Caco-2 (cell line): ENCODE results near the gene FOXJ3. TPM values are rescaled to one million over a fixed set of nuclear protein-coding genes. Genes with fewer than 3 reads are reported as not detected.
A peak's percentile ranks its signal among the peaks of the same experiment; 100 is the strongest.

ENCODE experiments used
- BruUV-seq: library from RNA; stranded (reverse); fragments of 400-500 nt; replicated peaks from 2 replicates; lab custom pipeline; 2021; lab: Mats Ljungman, UMichigan
- CTCF ChIA-PET: fragments of 300-600 bp; sonication (Branson Sonifier 250); formaldehyde crosslinking; loops from one replicate; lab custom pipeline; 2022; ENCODE audit warnings: antibody characterized with exemption; lab: Charles Lee
- POLR2A ChIA-PET: fragments of 300-600 bp; sonication (Branson Sonifier 250); formaldehyde crosslinking; loops from one replicate; lab custom pipeline; 2022; ENCODE audit warnings: antibody characterized with exemption; lab: Charles Lee
- DNase-seq, 2 experiments: peaks; one replicate each; pipeline versions ENCODE4 v3.0.0 to v3.0.0-alpha.2; 2020 to 2022
- H3K27me3 ChIP-seq: replicated peaks from 2 replicates; pipeline ENCODE4 v1.6.0; 2011; ENCODE audit warnings: low read length; ENCODE audit not compliant: control insufficient read depth, insufficient read depth
- H3K36me3 ChIP-seq: 2 replicates; pipeline ENCODE4 v1.5.1; 2011; ENCODE audit warnings: low read length; ENCODE audit not compliant: control insufficient read depth, insufficient read depth
- H3K4me1 ChIP-seq: fragments of 250-450 bp; sonication (Bioruptor Pico); 2 replicates; pipeline ENCODE4 v1.5.1; 2020; ENCODE audit warnings: mild to moderate bottlenecking
- H3K4me3 ChIP-seq: 2 replicates; pipeline ENCODE4 v1.5.1; 2011; ENCODE audit warnings: low read depth, mild to moderate bottlenecking, control low read depth, low read length
- H3K9me3 ChIP-seq: fragments of 250-450 bp; sonication (Bioruptor Pico); 2 replicates; pipeline ENCODE4 v1.5.1; 2020; ENCODE audit warnings: mild to moderate bottlenecking, moderate library complexity
- H3K27ac Mint-ChIP-seq: one replicate; pipeline ENCODE4 v1.8.0; 2022; ENCODE audit warnings: mixed read lengths; ENCODE audit not compliant: unreplicated experiment
- H3K27me3 Mint-ChIP-seq: one replicate; pipeline ENCODE4 v1.8.0; 2022; ENCODE audit warnings: mixed read lengths; ENCODE audit not compliant: insufficient read depth, unreplicated experiment
- H3K36me3 Mint-ChIP-seq: one replicate; pipeline ENCODE4 v1.8.0; 2022; ENCODE audit warnings: mild to moderate bottlenecking, mixed read lengths; ENCODE audit not compliant: insufficient read depth, unreplicated experiment
- H3K4me1 Mint-ChIP-seq: one replicate; pipeline ENCODE4 v1.8.0; 2022; ENCODE audit warnings: low read depth, mixed read lengths; ENCODE audit not compliant: unreplicated experiment
- H3K4me3 Mint-ChIP-seq: one replicate; pipeline ENCODE4 v1.8.0; 2022; ENCODE audit warnings: mild to moderate bottlenecking, moderate library complexity, mixed read lengths; ENCODE audit not compliant: unreplicated experiment
- H3K9me3 Mint-ChIP-seq: one replicate; pipeline ENCODE4 v1.8.0; 2022; ENCODE audit warnings: mixed read lengths; ENCODE audit not compliant: unreplicated experiment
- CTCF ChIP-seq, 2 experiments: fragments of 200-600 bp in 1 of 2; IDR thresholded peaks; 1 replicate in 1 of 2; 2 replicates in 1 of 2; pipeline versions ENCODE4 v1.5.1 to v1.8.0; 2011 to 2022; ENCODE audit warnings: antibody characterized with exemption in 1 of 2, control low read depth in 1 of 2, inconsistent platforms in 1 of 2, low read depth in 1 of 2, low read length in 1 of 2, mild to moderate bottlenecking in 1 of 2, moderate library complexity in 1 of 2; ENCODE audit not compliant: insufficient read depth in 1 of 2, severe bottlenecking in 1 of 2, unreplicated experiment in 1 of 2
- intact Hi-C: fragments of 100-400 bp; cut with micrococcal nuclease; formaldehyde crosslinking; loops from one replicate; pipeline ENCODE4 v1.10.0; 2022; ENCODE audit not compliant: unreplicated experiment
- total RNA-seq: library from RNA; stranded (reverse); gene quantifications from 2 replicates; pipeline ENCODE4 v1.2.3, GENCODE V29; 2022

Gene FOXJ3
- total RNA-seq, 1 experiment from 2014 or later, result 60.2 TPM

GRCh38 chr1:42195841-42196240 is 139.2 kb downstream of the FOXJ3 start:
- H3K27ac Mint-ChIP-seq, result no peak overlapping the region
- intact Hi-C loops, result no loop called here
- H3K4me1 Mint-ChIP-seq, result no peaks in the 10 kb centered on the region
- no peaks in the 10 kb centered on the region for H3K4me1 ChIP-seq
- no peak for DNase-seq
- H3K9me3 ChIP-seq, result no peaks in the 10 kb centered on the region
- POLR2A ChIA-PET, result no interaction called here
- no peaks in the 10 kb centered on the region; the same call in 1 of the 2 replicates for H3K36me3 ChIP-seq
- no peaks in the 10 kb centered on the region for H3K9me3 Mint-ChIP-seq
- CTCF ChIA-PET, result no interaction called here
- no peak overlapping the region for H3K4me3 Mint-ChIP-seq
- peaks cover 50% of the 10 kb centered on the region for H3K36me3 Mint-ChIP-seq
- TF ChIP-seq CTCF (IDR thresholded peaks at IDR 0.05; ENCODE audit: insufficient read depth in 1 of 2, low read depth in 1 of 2, low read length in 1 of 2, severe bottlenecking in 1 of 2, unreplicated experiment in 1 of 2), result no peak
- H3K4me3 ChIP-seq, result no peak overlapping the region
- no TSS peak for BruUV-seq
- H3K27me3 ChIP-seq, result no peaks in the 10 kb centered on the region
- no peaks in the 10 kb centered on the region for H3K27me3 Mint-ChIP-seq

- POLR2A ChIA-PET, result no interaction called here
- no peaks in the 10 kb centered on the region for H3K4me1 ChIP-seq
- H3K27me3 Mint-ChIP-seq, result no peaks in the 10 kb centered on the region
- no peak for DNase-seq
- no peak overlapping the region for H3K27ac Mint-ChIP-seq
- H3K27me3 ChIP-seq, result no peaks in the 10 kb centered on the region
- H3K9me3 ChIP-seq, result no peaks in the 10 kb centered on the region
- peaks cover 49% of the 10 kb centered on the region for H3K36me3 Mint-ChIP-seq
- no peak overlapping the region for H3K4me3 ChIP-seq
- H3K4me3 Mint-ChIP-seq, result no peak overlapping the region
- BruUV-seq, result no TSS peak
- CTCF ChIA-PET, result no interaction called here
- no peaks in the 10 kb centered on the region for H3K9me3 Mint-ChIP-seq
- H3K4me1 Mint-ChIP-seq, result peaks cover 6% of the 10 kb centered on the region
- intact Hi-C loops, result no loop called here
- TF ChIP-seq CTCF (IDR thresholded peaks at IDR 0.05; ENCODE audit: insufficient read depth in 1 of 2, low read depth in 1 of 2, low read length in 1 of 2, severe bottlenecking in 1 of 2, unreplicated experiment in 1 of 2), result no peak
- no peaks in the 10 kb centered on the region for H3K36me3 ChIP-seq
Observed at GRCh38 chr1:42192106-42192505, 142.9 kb downstream of the FOXJ3 start.

- intact Hi-C loops, result no loop called here
- Mint-ChIP-seq H3K4me1 (peaks cover 6% of the 10 kb centered on the region), H3K4me3 (no peak overlapping the region), H3K27me3 (no peaks in the 10 kb centered on the region), H3K36me3 (peaks cover 49% of the 10 kb centered on the region), H3K9me3 (no peaks in the 10 kb centered on the region), H3K27ac (peak overlapping the region; percentile 63)
- no peaks in the 10 kb centered on the region for H3K9me3 ChIP-seq
- H3K4me3 ChIP-seq, result no peak overlapping the region
- H3K27me3 ChIP-seq, result no peaks in the 10 kb centered on the region
- POLR2A ChIA-PET, result no interaction called here
- H3K4me1 ChIP-seq, result no peaks in the 10 kb centered on the region
- no peak for DNase-seq
- no peak for TF ChIP-seq CTCF (IDR thresholded peaks at IDR 0.05; ENCODE audit: insufficient read depth in 1 of 2, low read depth in 1 of 2, low read length in 1 of 2, severe bottlenecking in 1 of 2, unreplicated experiment in 1 of 2)
- H3K36me3 ChIP-seq, result no peaks in the 10 kb centered on the region
- no TSS peak for BruUV-seq
- CTCF ChIA-PET, result no interaction called here
Observed at GRCh38 chr1:42191319-42191718, 143.7 kb downstream of the FOXJ3 start.
